Measurements from ENCODE around the gene POM121C. TPM values are rescaled to one million over a fixed set of nuclear protein-coding genes. Genes with fewer than 3 reads are reported as not detected.
"Not testable (repeated sequence)": the region's sequence is repeated elsewhere in the genome, so short reads cannot be mapped to it uniquely, and the experiment has no call there.

POM121C gene
- total RNA-seq, 2 experiments from 2014 or later: 19.9 to 101 TPM

DNA sequence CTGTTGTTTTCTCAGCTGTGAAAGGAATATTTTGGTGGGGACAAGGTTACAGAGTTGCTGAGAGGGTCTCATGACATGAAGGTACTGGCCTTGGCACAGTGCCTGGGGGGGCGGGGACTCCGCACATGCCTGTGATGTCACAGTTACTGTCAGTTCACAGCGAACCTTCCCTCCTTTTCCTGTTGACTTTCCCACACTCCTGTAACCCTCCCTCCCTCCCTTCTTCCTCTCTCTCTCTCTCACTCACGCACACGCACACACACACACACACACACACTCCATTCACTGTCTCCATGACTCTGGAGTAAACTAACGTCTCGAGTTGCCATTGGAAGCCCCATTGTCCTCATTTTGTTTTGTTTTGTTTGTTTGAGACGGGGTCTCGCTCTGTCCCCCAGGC, 118.8 kb downstream of the POM121C start:
- H2AFZ ChIP-seq (ENCODE audit: low read length); H3K4me2 ChIP-seq (ENCODE audit: low read length); H4K20me1 ChIP-seq (ENCODE audit: insufficient read depth, low read length); DNase-seq (ENCODE audit: low spot score); H3K4me3 ChIP-seq (ENCODE audit: low read depth, low read length, poor library complexity, severe bottlenecking); CTCF ChIA-PET (ENCODE audit: unreplicated experiment); H3K9me3 ChIP-seq (ENCODE audit: low read length); H3K79me2 ChIP-seq (ENCODE audit: insufficient read depth, low read depth, low read length); intact Hi-C loops (cut with micrococcal nuclease; ENCODE audit: unreplicated experiment); POLR2A ChIA-PET; H3K36me3 ChIP-seq (ENCODE audit: insufficient read depth, low read length); H3K27ac ChIP-seq (ENCODE audit: low read depth, low read length, poor library complexity, severe bottlenecking); BruUV-seq (replicated peaks); H3K9me2 ChIP-seq (ENCODE audit: insufficient read depth, low read length); H3K4me1 ChIP-seq (ENCODE audit: insufficient read depth, low read length, poor library complexity, severe bottlenecking): not testable (repeated sequence)

Small RNA genes within 50 kb of the gene (small RNA-seq; reads per million reads assigned to genes)
- gene AC211429.1 (not detected), gene RF00019 (not detected)

Other genes with a start within 250 kb of the POM121C start
- gene TRIM73, start 90.7 kb downstream of the POM121C start, total RNA-seq (2014; rRNA removed; shearing (Covaris generic)): 10.9 and 16.0 TPM in 2 replicates
- gene TRIM73, start 90.7 kb downstream of the POM121C start, total RNA-seq (2022): 22.3 and 26.2 TPM in 2 replicates
- gene SPDYE5, start 6.0 kb upstream of the POM121C start, total RNA-seq (2014; rRNA removed; shearing (Covaris generic)): 0.28 TPM in 1 of 2 replicates, not detected in the other
- not detected in 2 replicates for gene SPDYE5, start 6.0 kb upstream of the POM121C start, total RNA-seq (2022)

Measured in OCI-LY7 (cell line).